ENCODE results near the gene CYP1B1. TPM values are rescaled to one million over a fixed set of nuclear protein-coding genes. Genes with fewer than 3 reads are reported as not detected.

The CYP1B1 gene
- total RNA-seq, 2 donors from 2014 or later: 27.1 to 83.0 TPM

DNA sequence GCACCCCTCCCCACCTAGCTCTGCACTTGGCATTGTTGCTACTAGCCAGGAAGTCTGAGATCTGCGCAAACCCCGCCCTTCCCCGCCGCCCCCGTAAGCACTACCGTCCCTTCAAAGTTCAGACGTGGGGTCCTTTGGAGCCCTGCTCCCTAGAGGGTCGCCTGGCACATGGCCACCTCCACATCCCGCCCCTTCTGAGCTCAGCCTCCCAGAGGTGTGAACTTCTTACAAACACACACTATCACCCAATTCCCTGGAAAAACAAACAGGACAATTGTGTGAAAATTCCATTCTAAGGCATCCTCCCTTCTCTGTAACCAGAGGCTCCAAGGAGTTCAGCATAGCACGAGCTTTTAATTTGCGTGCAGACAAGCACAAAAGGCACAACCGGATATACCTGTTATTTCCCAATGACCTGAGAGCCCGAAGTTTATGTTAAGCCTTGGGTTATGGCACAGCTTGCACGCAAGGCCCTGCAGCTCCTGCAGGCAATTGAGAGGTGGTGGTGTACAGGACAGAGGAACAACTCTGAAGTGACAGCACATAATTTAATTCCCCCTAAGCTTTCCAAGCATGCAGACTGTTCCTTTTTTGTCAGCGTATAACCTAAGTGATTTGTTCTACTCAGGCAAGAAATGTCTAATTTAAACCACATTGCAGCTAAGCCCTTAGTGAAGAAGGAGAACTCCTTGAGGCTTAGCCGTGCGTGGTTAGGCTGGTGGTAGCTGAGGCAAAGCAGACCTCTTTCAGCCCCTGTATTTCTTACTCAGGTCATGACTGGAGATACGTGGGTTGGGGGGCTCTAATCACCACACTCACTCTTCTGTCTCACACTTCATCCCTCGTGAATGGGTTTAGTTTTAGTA is 20.3 kb upstream of the CYP1B1 start:
- no peak for ATAC-seq (ENCODE audit: insufficient number of reproducible peaks, low FRiP score, low read depth)
- no peak for DNase-seq (ENCODE audit: low spot score)
- no peak overlapping the region for H3K27ac ChIP-seq

DNA sequence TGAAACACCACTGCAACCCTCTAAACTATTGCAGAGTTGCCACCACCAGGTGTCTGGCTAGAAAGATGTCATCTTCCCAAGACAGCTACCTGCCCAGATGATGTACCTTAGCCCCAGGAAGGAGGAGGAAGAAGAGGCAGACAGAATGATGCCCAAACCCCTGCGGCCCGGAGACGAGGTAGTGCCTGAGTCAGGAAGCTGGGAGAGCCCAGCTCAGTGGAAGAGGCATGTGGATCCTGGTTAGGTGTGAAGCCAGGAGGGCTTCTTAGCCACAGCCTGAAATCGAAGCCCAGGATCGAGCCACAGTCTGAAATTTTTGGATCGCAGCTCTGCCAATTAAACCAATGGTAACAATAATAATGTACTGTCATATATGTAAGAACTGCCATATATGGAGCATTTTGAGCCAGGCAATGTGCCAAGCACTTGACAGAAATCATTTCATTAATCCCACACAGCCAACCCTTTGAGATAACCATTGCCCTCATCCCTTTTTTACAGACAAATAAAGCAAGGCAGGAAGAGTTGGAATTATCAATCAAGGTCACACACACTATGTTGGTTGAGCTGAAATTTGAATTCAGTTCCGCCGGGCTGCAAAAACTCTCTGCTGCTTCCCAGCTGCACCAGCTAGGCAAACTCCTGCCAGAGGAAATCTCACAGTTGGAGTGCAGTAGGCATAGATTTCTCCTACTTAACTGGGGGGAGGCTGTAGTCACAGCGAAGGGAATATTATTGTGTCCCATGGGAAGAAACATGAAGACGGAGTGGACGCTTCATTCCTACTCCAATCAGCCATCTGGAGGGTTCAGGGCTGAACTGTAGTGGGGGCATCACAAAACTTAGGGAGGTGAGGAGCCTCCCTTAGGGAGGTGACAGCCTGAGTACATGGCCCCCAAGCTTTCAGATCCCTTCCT is 19.4 kb upstream of the CYP1B1 start:
- Histone ChIP-seq H3K9me3 (no peaks in the 10 kb centered on the region), H3K4me1 (ENCODE audit: control insufficient read depth in 1 of 2, low read depth in 2 of 2) (peaks cover 0 to 8% of the 10 kb centered on the region in 2 donors), H3K27ac (no peak overlapping the region), H3K36me3 (no peaks in the 10 kb centered on the region), H3K27me3 (replicated peaks; ENCODE audit: insufficient read depth) (no peaks in the 10 kb centered on the region), H3K4me3 (no peak overlapping the region)
- ATAC-seq (ENCODE audit: insufficient number of reproducible peaks, low FRiP score, low read depth) (no peak), DNase-seq (ENCODE audit: low spot score) (no peak)
- TF ChIP-seq, protein P1, sequence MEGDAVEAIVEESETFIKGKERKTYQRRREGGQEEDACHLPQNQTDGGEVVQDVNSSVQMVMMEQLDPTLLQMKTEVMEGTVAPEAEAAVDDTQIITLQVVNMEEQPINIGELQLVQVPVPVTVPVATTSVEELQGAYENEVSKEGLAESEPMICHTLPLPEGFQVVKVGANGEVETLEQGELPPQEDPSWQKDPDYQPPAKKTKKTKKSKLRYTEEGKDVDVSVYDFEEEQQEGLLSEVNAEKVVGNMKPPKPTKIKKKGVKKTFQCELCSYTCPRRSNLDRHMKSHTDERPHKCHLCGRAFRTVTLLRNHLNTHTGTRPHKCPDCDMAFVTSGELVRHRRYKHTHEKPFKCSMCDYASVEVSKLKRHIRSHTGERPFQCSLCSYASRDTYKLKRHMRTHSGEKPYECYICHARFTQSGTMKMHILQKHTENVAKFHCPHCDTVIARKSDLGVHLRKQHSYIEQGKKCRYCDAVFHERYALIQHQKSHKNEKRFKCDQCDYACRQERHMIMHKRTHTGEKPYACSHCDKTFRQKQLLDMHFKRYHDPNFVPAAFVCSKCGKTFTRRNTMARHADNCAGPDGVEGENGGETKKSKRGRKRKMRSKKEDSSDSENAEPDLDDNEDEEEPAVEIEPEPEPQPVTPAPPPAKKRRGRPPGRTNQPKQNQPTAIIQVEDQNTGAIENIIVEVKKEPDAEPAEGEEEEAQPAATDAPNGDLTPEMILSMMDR (IDR thresholded peaks at IDR 0.05): no peak

More for the DNA sequence above, 20.3 kb upstream of the CYP1B1 start:
- Histone ChIP-seq H3K4me3 (no peak overlapping the region), H3K27me3 (replicated peaks; ENCODE audit: insufficient read depth) (no peaks in the 10 kb centered on the region), H3K36me3 (no peaks in the 10 kb centered on the region), H3K9me3 (no peaks in the 10 kb centered on the region), H3K4me1 (ENCODE audit: control insufficient read depth in 1 of 2, low read depth in 2 of 2) (peaks cover 0 to 8% of the 10 kb centered on the region in 2 donors)
- TF ChIP-seq, protein P1 (IDR thresholded peaks at IDR 0.05): no peak

DNA sequence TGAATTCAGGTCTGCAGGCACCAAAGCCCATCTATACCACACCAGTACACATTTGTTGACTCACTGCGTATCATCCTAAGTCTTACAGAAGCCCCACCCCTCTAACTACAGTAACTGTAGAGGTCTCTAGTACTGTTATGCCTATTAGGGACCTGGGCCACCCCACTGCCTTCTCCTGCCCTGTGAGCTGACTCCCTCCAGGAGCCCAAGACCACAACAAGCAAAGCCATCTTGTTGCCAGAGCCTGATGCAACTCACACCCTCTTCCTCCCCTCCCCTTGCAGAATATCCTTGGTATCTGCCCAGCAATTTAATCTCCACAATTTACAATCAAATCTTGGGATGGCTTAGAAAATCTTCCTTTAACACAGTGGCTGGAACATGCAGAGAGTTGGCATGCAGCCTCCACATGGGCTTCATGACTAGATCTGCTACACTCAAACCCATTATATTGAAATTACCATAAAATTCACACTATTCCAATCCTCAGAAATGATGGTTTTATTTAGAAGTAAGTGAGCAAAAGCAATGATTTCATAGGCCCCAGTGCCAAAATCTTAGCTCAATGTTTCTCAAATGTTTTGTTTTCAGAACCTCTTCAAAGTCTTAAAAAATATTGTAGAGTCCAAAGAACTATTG is 17.7 kb upstream of the CYP1B1 start:
- no peak for ATAC-seq (ENCODE audit: insufficient number of reproducible peaks, low FRiP score, low read depth)
- Histone ChIP-seq H3K4me3 (no peak overlapping the region), H3K27ac (no peak overlapping the region)

DNA sequence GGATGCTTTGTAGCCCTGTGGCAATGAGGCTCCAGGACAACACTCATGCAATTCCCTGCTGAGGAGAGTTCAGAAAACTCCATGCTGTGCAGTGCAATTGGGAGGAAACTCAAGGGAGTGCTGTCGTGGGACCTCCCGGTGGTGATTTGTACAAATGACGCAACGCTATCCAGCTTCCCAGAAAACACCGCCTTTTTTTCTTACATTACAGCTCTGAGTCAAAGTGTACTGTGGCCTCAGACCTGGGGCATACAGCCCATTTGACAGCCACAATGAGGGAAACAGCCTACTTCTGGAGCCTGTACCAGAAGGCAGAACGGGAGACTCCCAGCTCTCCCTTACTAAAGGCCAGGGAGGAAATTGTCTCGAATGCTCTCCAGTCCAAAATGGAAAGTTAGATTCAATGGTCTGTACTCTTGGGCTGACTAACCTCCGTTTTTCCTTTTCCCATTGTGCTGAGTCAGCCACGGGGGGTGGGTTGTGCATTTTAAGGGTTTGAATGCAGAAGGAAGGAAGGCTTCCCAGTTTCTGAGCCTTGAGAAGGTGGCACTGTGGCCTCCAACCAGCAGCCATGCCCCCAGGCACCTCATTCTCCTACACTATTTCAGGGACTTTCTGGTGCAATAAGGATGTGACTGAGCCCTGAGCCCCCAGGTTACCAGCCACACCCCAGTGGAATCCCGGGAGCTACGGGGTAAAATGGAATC is 16.4 kb upstream of the CYP1B1 start:
- no peaks in the 10 kb centered on the region for H3K27me3 ChIP-seq (replicated peaks; ENCODE audit: insufficient read depth)
- no peak overlapping the region for H3K4me3 ChIP-seq
- TF ChIP-seq, protein P1 (IDR thresholded peaks at IDR 0.05): no peak
- DNase-seq (ENCODE audit: low spot score) (no peak), ATAC-seq (ENCODE audit: insufficient number of reproducible peaks, low FRiP score, low read depth) (no peak)
- H3K4me1 ChIP-seq (ENCODE audit: control insufficient read depth in 1 of 2, low read depth in 2 of 2): peaks cover 0 to 3% of the 10 kb centered on the region in 2 donors
- H3K36me3 ChIP-seq: no peaks in the 10 kb centered on the region
- H3K9me3 ChIP-seq: no peaks in the 10 kb centered on the region
- no peak overlapping the region for H3K27ac ChIP-seq

More for the DNA sequence above, 17.7 kb upstream of the CYP1B1 start:
- DNase-seq (ENCODE audit: low spot score): no peak
- TF ChIP-seq, protein P1 (IDR thresholded peaks at IDR 0.05): no peak
- peaks cover 0 to 3% of the 10 kb centered on the region in 2 donors for H3K4me1 ChIP-seq (ENCODE audit: control insufficient read depth in 1 of 2, low read depth in 2 of 2)
- no peaks in the 10 kb centered on the region for H3K27me3 ChIP-seq (replicated peaks; ENCODE audit: insufficient read depth)
- H3K36me3 ChIP-seq: no peaks in the 10 kb centered on the region
- H3K9me3 ChIP-seq: no peaks in the 10 kb centered on the region

All from thoracic aorta (tissue), 2 donors.